ENCODE data around the gene ZDHHC3. TPM values are rescaled to one million over a fixed set of nuclear protein-coding genes. Genes with fewer than 3 reads are reported as not detected.

Gene ZDHHC3
- total RNA-seq, 4 donors from 2014 or later = 77.2 to 127 (median 111) TPM

GRCh38 chr3:44996556-44996969, 20.6 kb upstream of the ZDHHC3 start:
- no peak for TF ChIP-seq CTCF (IDR thresholded peaks at IDR 0.05; ENCODE audit: low read depth)

GRCh38 chr3:44995142-44995770, 19.3 kb upstream of the ZDHHC3 start:
- TF ChIP-seq CTCF (IDR thresholded peaks at IDR 0.05; ENCODE audit: low read depth) = no peak

- TF ChIP-seq CTCF (IDR thresholded peaks at IDR 0.05; ENCODE audit: low read depth) = no peak
Measured at GRCh38 chr3:44993471-44994205, 17.7 kb upstream of the ZDHHC3 start.

- TF ChIP-seq CTCF (IDR thresholded peaks at IDR 0.05; ENCODE audit: low read depth) = no peak
Measured at GRCh38 chr3:44992555-44993470, 16.8 kb upstream of the ZDHHC3 start.

GRCh38 chr3:44991326-44991725, 15.4 kb upstream of the ZDHHC3 start:
- TF ChIP-seq CTCF (IDR thresholded peaks at IDR 0.05; ENCODE audit: low read depth) = no peak

- TF ChIP-seq CTCF (IDR thresholded peaks at IDR 0.05; ENCODE audit: low read depth) = no peak
Measured at GRCh38 chr3:44989636-44990373, 13.8 kb upstream of the ZDHHC3 start.

All from subcutaneous adipose tissue (tissue), 4 donors.